ENCODE data around the gene BDP1. TPM values are rescaled to one million over a fixed set of nuclear protein-coding genes. Genes with fewer than 3 reads are reported as not detected.
"Not testable (repeated sequence)": the region's sequence is repeated elsewhere in the genome, so short reads cannot be mapped to it uniquely, and the experiment has no call there.

Gene BDP1
- total RNA-seq, 1 donor from 2014 or later: 36.2 TPM

DNA sequence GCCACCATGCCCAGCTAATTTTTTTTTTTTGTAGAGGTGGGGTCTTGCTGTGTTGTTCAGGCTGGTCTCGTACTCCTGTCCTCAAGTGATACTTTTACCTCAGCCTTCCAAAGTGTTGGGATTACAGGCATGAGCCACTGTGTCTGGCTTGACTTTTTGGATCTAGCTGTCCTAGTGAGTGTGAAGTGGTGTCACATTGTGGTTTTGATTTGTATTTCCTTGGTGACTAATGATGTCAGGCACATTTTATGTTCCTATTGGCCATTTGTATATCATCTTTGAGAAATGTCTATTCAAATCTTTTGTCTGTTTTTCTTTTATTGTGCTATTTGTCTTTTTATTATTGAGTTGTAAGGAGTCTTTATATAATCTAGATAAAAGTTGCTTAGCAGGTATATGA is 78.2 kb downstream of the BDP1 start:
- peaks cover 31% of the 10 kb centered on the region for H3K36me3 Mint-ChIP-seq

DNA sequence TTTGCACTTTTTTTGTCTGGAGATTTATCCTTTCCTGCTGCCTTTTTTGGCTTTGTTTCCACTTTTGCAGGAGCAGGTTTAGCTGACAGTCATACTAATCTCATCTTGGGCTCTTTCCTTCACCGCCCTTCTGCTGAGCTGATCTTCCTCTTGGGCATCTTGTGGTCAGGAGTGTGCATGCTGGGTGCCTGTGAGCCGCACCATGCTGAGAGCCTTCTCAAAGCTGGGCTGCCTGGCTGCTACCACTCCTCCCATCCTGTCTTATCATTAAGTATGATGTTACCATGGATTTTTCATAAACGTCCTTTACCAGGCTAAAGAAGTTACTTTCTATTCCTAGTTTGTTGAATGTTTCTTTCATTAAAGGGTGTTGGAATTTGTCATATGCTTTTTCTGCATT is 82.2 kb downstream of the BDP1 start:
- peaks cover 3% of the 10 kb centered on the region for H3K27me3 Mint-ChIP-seq (ENCODE audit: insufficient read depth, low read depth)
- H3K9me3 Mint-ChIP-seq: no peaks in the 10 kb centered on the region
- H3K4me1 Mint-ChIP-seq: peaks cover 4% of the 10 kb centered on the region
- no peak overlapping the region for H2AFZ ChIP-seq (replicated peaks)
- H3K27me3 ChIP-seq: no peaks in the 10 kb centered on the region
- peaks cover 9% of the 10 kb centered on the region for H3K4me1 ChIP-seq
- peaks cover 15% of the 10 kb centered on the region for H4K20me1 ChIP-seq (ENCODE audit: low read depth)
- peak; percentile 18 for DNase-seq (ENCODE audit: low spot score)
- H3K4me3 ChIP-seq: no peak overlapping the region
- no peak overlapping the region for H3K4me3 Mint-ChIP-seq
- H3K36me3 Mint-ChIP-seq: peaks cover 36% of the 10 kb centered on the region
- H3K9me3 ChIP-seq (ENCODE audit: low read depth): no peaks in the 10 kb centered on the region
- no peaks in the 10 kb centered on the region for H3F3A ChIP-seq (ENCODE audit: low read depth)
- no peak overlapping the region for H3K9ac ChIP-seq
- H3K36me3 ChIP-seq: peaks cover 26% of the 10 kb centered on the region
- no peak for TF ChIP-seq EZH2 (IDR thresholded peaks at IDR 0.05)
- TF ChIP-seq EZH2phosphoT487 (IDR thresholded peaks at IDR 0.05): no peak
- TF ChIP-seq, protein P1, sequence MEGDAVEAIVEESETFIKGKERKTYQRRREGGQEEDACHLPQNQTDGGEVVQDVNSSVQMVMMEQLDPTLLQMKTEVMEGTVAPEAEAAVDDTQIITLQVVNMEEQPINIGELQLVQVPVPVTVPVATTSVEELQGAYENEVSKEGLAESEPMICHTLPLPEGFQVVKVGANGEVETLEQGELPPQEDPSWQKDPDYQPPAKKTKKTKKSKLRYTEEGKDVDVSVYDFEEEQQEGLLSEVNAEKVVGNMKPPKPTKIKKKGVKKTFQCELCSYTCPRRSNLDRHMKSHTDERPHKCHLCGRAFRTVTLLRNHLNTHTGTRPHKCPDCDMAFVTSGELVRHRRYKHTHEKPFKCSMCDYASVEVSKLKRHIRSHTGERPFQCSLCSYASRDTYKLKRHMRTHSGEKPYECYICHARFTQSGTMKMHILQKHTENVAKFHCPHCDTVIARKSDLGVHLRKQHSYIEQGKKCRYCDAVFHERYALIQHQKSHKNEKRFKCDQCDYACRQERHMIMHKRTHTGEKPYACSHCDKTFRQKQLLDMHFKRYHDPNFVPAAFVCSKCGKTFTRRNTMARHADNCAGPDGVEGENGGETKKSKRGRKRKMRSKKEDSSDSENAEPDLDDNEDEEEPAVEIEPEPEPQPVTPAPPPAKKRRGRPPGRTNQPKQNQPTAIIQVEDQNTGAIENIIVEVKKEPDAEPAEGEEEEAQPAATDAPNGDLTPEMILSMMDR (IDR thresholded peaks at IDR 0.05): no peak
- H3K4me2 ChIP-seq: peak overlapping the region; percentile 29
- no peaks in the 10 kb centered on the region for H3K79me2 ChIP-seq (ENCODE audit: low read depth)
- no peak overlapping the region for H3K27ac ChIP-seq
- H3K27ac Mint-ChIP-seq: peak overlapping the region; percentile 72

More for the DNA sequence above, 78.2 kb downstream of the BDP1 start:
- Mint-ChIP-seq H3K4me1 (peaks cover 4% of the 10 kb centered on the region), H3K27ac (no peak overlapping the region), H3K4me3 (no peak overlapping the region), H3K27me3 (ENCODE audit: insufficient read depth, low read depth) (no peaks in the 10 kb centered on the region), H3K9me3 (no peaks in the 10 kb centered on the region)
- no peaks in the 10 kb centered on the region for H3K9me3 ChIP-seq (ENCODE audit: low read depth)
- H4K20me1 ChIP-seq (ENCODE audit: low read depth): peaks cover 15% of the 10 kb centered on the region
- peaks cover 9% of the 10 kb centered on the region for H3K4me1 ChIP-seq
- no peaks in the 10 kb centered on the region for H3K27me3 ChIP-seq
- peaks cover 14% of the 10 kb centered on the region for H3K36me3 ChIP-seq
- no peak overlapping the region for H2AFZ ChIP-seq (replicated peaks)
- no peak overlapping the region for H3K4me2 ChIP-seq
- no peak overlapping the region for H3K27ac ChIP-seq
- no peak overlapping the region for H3K4me3 ChIP-seq
- no peak for TF ChIP-seq EZH2phosphoT487 (IDR thresholded peaks at IDR 0.05)
- TF ChIP-seq, protein P1 (IDR thresholded peaks at IDR 0.05): no peak
- TF ChIP-seq EZH2 (IDR thresholded peaks at IDR 0.05): no peak
- no peaks in the 10 kb centered on the region for H3K79me2 ChIP-seq (ENCODE audit: low read depth)
- DNase-seq (ENCODE audit: low spot score): no peak
- no peak overlapping the region for H3K9ac ChIP-seq
- no peaks in the 10 kb centered on the region for H3F3A ChIP-seq (ENCODE audit: low read depth)

DNA sequence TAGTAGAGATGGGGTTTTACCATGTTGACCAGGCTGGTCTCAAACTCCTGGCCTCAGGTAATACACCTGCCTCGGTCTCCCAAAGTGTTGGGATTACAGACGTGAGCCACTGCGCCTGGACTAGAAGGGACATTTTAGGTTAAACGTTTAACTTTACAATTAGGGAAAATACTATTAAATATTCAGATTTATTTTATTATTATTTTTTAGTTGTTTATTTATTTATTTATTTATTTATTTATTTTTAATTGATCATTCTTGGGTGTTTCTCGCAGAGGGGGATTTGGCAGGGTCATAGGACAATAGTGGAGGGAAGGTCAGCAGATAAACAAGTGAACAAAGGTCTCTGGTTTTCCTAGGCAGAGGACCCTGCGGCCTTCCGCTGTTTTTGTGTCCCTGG is 95.4 kb downstream of the BDP1 start:
- DNase-seq (ENCODE audit: low spot score); H4K20me1 ChIP-seq (ENCODE audit: low read depth); H3K4me3 ChIP-seq; H3K4me3 Mint-ChIP-seq; H3K27ac Mint-ChIP-seq; H3K79me2 ChIP-seq (ENCODE audit: low read depth); H3K9me3 ChIP-seq (ENCODE audit: low read depth); H3K4me1 Mint-ChIP-seq; H2AFZ ChIP-seq (replicated peaks); H3K9ac ChIP-seq; H3K27me3 Mint-ChIP-seq (ENCODE audit: insufficient read depth, low read depth); H3F3A ChIP-seq (ENCODE audit: low read depth); H3K9me3 Mint-ChIP-seq; H3K27me3 ChIP-seq; H3K27ac ChIP-seq; H3K4me1 ChIP-seq; H3K4me2 ChIP-seq: not testable (repeated sequence)
- peaks cover 28% of the 10 kb centered on the region for H3K36me3 ChIP-seq
- peaks cover 52% of the 10 kb centered on the region for H3K36me3 Mint-ChIP-seq

DNA sequence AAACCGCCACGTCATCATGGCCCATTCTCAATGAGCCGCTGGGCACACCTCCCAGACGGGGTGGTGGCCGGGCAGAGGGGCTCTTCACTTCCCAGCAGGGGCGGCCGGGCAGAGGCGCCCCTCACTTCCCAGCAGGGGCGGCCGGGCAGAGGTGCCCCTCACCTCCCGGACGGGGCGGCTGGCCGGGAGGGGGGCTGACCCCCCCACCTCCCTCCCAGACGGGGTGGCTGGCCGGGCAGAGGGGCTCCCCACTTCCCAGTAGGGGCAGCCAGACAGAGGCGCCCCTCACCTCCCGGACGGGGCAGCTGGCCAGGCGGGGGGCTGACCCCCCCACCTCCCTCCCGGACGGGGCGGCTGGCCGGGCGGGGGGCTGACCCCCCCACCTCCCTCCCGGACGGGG is 96.1 kb downstream of the BDP1 start:
- H3K4me2 ChIP-seq; H4K20me1 ChIP-seq (ENCODE audit: low read depth); H3K4me1 ChIP-seq; DNase-seq (ENCODE audit: low spot score); H3K9me3 Mint-ChIP-seq; H3K27ac ChIP-seq; H3K27me3 ChIP-seq; H3K27me3 Mint-ChIP-seq (ENCODE audit: insufficient read depth, low read depth); H3K4me3 ChIP-seq; H3F3A ChIP-seq (ENCODE audit: low read depth); H3K9me3 ChIP-seq (ENCODE audit: low read depth); H3K4me3 Mint-ChIP-seq; H3K4me1 Mint-ChIP-seq; H3K79me2 ChIP-seq (ENCODE audit: low read depth); H3K27ac Mint-ChIP-seq; H2AFZ ChIP-seq (replicated peaks); H3K9ac ChIP-seq: not testable (repeated sequence)
- H3K36me3 ChIP-seq: peaks cover 35% of the 10 kb centered on the region
- peaks cover 51% of the 10 kb centered on the region for H3K36me3 Mint-ChIP-seq

DNA sequence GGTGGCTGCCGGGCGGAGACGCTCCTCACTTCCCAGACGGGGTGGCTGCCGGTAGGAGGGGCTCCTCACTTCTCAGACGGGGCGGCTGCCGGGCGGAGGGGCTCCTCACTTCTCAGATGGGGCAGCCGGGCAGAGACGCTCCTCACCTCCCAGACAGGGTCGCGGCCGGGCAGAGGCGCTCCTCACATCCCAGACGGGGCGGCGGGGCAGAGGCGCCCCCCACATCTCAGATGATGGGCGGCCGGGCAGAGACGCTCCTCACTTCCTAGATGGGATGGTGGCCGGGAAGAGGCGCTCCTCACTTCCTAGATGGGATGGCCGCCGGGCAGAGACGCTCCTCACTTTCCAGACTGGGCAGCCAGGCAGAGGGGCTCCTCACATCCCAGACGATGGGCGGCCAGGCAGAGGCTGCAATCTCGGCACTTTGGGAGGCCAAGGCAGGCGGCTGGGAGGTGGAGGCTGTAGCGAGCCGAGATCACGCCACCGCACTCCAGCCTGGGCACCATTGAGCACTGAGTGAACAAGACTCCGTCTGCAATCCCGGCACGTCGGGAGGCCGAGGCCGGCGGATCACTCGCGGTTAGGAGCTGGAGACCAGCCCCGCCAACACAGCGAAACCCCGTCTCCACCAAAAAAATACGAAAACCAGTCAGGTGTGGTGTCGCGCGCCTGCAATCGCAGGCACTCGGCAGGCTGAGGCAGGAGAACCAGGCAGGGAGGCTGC is 96.7 kb downstream of the BDP1 start:
- H3K36me3 ChIP-seq: peaks cover 37% of the 10 kb centered on the region

More for the DNA sequence above, 96.7 kb downstream of the BDP1 start:
- peaks cover 52% of the 10 kb centered on the region for H3K36me3 Mint-ChIP-seq
- H3K4me1 ChIP-seq; H3K27me3 Mint-ChIP-seq (ENCODE audit: insufficient read depth, low read depth); H3K4me1 Mint-ChIP-seq; H3K27ac ChIP-seq; H3K4me3 Mint-ChIP-seq; H3F3A ChIP-seq (ENCODE audit: low read depth); H3K9me3 Mint-ChIP-seq; H3K27ac Mint-ChIP-seq; H3K9ac ChIP-seq; H3K4me3 ChIP-seq; H2AFZ ChIP-seq (replicated peaks); H3K27me3 ChIP-seq; H3K4me2 ChIP-seq; H3K9me3 ChIP-seq (ENCODE audit: low read depth); DNase-seq (ENCODE audit: low spot score); H4K20me1 ChIP-seq (ENCODE audit: low read depth); H3K79me2 ChIP-seq (ENCODE audit: low read depth): not testable (repeated sequence)

Data from neural progenitor cell (in vitro differentiated cells).